BJ (cell line): ENCODE results near the gene OTOP2. TPM values are rescaled to one million over a fixed set of nuclear protein-coding genes. Genes with fewer than 3 reads are reported as not detected.

Source experiments
- CTCF ChIA-PET: fragments of 350-600 bp; formaldehyde crosslinking; extraction: SDS; loops from one replicate; lab custom pipeline; 2021; ENCODE audit warnings: antibody characterized with exemption, inconsistent platforms; lab: Yijun Ruan, JAX
- POLR2A ChIA-PET: fragments of 300-600 bp; sonication (Branson Sonifier 250); formaldehyde crosslinking; extraction: SDS; loops from one replicate; lab custom pipeline; 2021; ENCODE audit warnings: antibody characterized with exemption; lab: Charles Lee
- DNase-seq: peaks from one replicate; pipeline ENCODE4 v3.0.0-alpha.2; 2011; ENCODE audit warnings: low read depth
- H3K27me3 ChIP-seq: 2 replicates; pipeline ENCODE4 v1.6.0; 2011; ENCODE audit warnings: low read length; ENCODE audit not compliant: control insufficient read depth, insufficient read depth
- H3K36me3 ChIP-seq: 2 replicates; pipeline ENCODE4 v1.5.1; 2011; ENCODE audit warnings: low read length; ENCODE audit not compliant: control insufficient read depth, insufficient read depth
- H3K4me3 ChIP-seq: 2 replicates; pipeline ENCODE4 v1.5.1; 2011; ENCODE audit warnings: low read depth, mild to moderate bottlenecking, control low read depth, low read length
- polyA plus RNA-seq: library from polyadenylated mRNA; depleted of rRNA; stranded (reverse); fragments of >200 nt; gene quantifications from 2 replicates; pipeline ENCODE4 v1.2.3, GENCODE V29; 2011
- TF ChIP-seq, protein P1 (sequence below): IDR thresholded peaks from 2 replicates; pipeline ENCODE4 v1.5.1; 2011; ENCODE audit warnings: low read depth, mild to moderate bottlenecking, control low read depth, inconsistent platforms, low read length, moderate library complexity; ENCODE audit not compliant: insufficient read depth

The OTOP2 gene
- polyA plus RNA-seq, 1 experiment = not detected

DNA sequence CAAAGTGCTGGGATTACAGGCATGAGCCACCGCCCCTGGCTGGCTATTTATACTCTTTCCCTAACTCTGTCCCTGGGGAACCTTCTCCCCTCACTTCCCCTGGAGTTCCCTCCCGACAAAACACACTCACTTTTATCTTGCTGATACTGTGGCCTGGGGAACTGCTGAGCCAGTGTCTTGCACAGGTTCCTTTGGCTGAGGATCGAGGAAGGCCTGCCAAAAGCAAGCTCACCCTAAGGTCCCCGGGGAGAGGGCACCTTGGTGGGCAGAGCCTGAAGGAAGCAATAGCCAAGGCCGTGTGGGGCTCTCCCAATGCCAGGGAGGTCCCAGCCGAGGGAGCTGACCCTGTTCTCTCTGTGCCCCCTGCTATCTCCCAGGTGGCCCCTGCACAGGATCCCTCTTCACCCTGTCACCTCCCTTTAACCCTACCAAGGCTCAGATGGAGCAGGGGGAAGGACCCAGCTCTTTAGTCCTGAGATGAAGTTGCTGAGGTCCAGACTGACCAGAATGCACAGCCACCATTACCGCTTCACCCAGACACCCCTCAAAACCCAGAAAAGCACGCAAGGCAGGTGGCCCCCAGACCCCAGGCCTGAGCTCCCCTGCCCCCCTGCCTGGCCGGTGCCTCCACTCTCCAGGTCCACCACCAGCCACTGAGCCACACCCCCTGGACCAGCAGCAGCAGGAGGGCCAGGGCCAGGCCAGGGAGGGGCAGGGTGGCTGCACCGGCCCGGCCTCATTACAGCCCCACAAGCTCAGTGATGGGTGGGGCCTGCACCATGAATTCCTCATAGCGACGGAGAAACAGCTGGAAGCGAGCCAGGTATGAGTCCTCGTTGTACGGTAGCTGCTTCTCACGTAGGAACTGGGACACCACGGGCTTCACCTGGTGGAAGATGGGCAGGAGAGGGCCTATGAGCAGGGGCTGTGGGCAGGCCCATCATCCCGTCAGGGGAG is 46.2 kb upstream of the OTOP2 start:
- H3K27me3 ChIP-seq = peaks cover 17% of the 10 kb centered on the region
- ChIA-PET POLR2A (no interaction called here), CTCF (interaction anchor here (1.3 kb wide), 1 partner anchor 16 kb away, joined by 5 read pairs; no protein-coding TSS in a partner anchor)
- TF ChIP-seq, protein P1, sequence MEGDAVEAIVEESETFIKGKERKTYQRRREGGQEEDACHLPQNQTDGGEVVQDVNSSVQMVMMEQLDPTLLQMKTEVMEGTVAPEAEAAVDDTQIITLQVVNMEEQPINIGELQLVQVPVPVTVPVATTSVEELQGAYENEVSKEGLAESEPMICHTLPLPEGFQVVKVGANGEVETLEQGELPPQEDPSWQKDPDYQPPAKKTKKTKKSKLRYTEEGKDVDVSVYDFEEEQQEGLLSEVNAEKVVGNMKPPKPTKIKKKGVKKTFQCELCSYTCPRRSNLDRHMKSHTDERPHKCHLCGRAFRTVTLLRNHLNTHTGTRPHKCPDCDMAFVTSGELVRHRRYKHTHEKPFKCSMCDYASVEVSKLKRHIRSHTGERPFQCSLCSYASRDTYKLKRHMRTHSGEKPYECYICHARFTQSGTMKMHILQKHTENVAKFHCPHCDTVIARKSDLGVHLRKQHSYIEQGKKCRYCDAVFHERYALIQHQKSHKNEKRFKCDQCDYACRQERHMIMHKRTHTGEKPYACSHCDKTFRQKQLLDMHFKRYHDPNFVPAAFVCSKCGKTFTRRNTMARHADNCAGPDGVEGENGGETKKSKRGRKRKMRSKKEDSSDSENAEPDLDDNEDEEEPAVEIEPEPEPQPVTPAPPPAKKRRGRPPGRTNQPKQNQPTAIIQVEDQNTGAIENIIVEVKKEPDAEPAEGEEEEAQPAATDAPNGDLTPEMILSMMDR = no peak
- H3K4me3 ChIP-seq = no peak overlapping the region
- no peaks in the 10 kb centered on the region for H3K36me3 ChIP-seq
- no peak for DNase-seq

- Histone ChIP-seq H3K4me3 (no peak overlapping the region), H3K27me3 (peaks cover 18% of the 10 kb centered on the region), H3K36me3 (no peaks in the 10 kb centered on the region)
- CTCF ChIA-PET = no interaction called here
- no peak for DNase-seq
- POLR2A ChIA-PET = no interaction called here
- TF ChIP-seq, protein P1 = no peak
These were observed 45.4 kb upstream of the OTOP2 start for GRCh38 chr17:74878658-74879057.

DNA sequence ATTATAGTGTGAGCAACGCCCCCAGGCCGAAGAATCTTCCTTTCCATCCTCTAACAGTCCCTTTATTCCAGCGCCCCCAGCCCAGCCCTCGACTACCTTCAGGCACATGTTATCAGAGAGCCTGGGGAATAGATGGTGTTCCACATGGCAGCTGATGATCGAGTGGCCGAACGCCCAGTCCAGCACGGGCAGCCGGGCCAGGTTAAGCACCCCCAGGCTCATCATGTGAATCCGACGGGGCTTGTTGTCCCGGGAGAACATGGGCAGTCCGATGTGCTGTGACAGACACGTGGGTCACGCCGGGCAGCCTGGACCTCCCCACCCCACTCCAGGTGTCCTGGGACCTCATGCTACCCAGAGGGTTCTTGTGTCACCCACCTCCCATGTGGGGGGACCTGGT is 44.8 kb upstream of the OTOP2 start:
- TF ChIP-seq, protein P1 = no peak
- CTCF ChIA-PET = interaction anchor here (2.1 kb wide), 1 partner anchor 13 kb away, joined by 5 read pairs; no protein-coding TSS in a partner anchor
- H3K36me3 ChIP-seq = no peaks in the 10 kb centered on the region
- DNase-seq = no peak
- POLR2A ChIA-PET = no interaction called here
- H3K4me3 ChIP-seq = no peak overlapping the region
- peaks cover 21% of the 10 kb centered on the region for H3K27me3 ChIP-seq

- Histone ChIP-seq H3K4me3 (no peak overlapping the region), H3K36me3 (no peaks in the 10 kb centered on the region), H3K27me3 (peaks cover 21% of the 10 kb centered on the region)
- TF ChIP-seq, protein P1 = no peak
- POLR2A ChIA-PET = no interaction called here
- DNase-seq = no peak
- CTCF ChIA-PET = interaction anchor here (0.8 to 2.1 kb wide), 4 partner anchors 10 to 81 kb away, joined by 3 to 5 read pairs (median 4); no protein-coding TSS in a partner anchor
These were observed 43.0 kb upstream of the OTOP2 start for GRCh38 chr17:74881073-74881472.

DNA sequence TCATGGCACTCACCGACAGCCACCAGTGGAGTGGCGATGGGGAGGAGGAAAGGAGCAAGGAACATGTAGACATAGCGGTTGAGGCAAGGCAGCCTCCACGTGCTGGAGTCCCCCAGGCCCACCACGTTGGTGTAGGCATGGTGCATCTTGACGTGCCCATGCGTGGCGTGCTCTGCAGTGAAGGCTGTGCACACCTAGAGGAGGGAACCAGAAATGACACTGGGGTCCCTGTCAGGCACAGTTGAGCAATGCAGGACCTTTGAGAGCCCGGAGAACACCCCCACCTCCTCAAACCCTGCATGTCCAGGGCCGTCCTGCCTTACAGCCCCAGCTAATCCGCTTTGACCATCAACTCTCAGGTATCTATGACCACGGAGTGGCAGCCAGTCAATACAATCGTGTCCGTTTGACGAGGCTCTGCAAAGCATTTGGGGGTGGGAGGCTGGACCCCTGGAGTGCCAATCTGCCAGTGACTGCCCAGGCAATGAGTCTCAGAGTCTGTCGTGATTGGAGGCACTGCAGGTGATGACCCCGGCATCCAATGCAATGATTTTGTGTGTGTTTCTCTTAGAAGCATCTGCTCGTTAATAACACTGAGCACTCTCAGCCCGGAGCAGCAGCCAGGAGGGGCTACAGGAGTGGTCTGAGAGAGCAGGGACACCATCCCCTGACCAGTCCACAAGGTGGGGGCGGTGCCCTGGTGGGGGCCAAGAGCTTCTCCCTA is 41.4 kb upstream of the OTOP2 start:
- Histone ChIP-seq H3K27me3 (peaks cover 20% of the 10 kb centered on the region), H3K36me3 (no peaks in the 10 kb centered on the region), H3K4me3 (no peak overlapping the region)
- DNase-seq = no peak
- ChIA-PET POLR2A (no interaction called here), CTCF (interaction anchor here (1.2 kb wide), 1 partner anchor 40 kb away, joined by 3 read pairs; no protein-coding TSS in a partner anchor)
- TF ChIP-seq, protein P1 = no peak
